Activated CD4-positive, CD25-positive, alpha-beta regulatory T cell treated with anti-CD3 and anti-CD28 coated beads, Interleukin-2, amount 50 U/mL, for 16 hours (primary cell): ENCODE data around the gene SLC13A5.
"Not testable (repeated sequence)": the region's sequence is repeated elsewhere in the genome, so short reads cannot be mapped to it uniquely, and the experiment has no call there.

Source experiments
- DNase-seq: peaks from one replicate; pipeline ENCODE4 v3.0.0-alpha.2; 2020; ENCODE audit warnings: low read depth, low spot score

The SLC13A5 gene

GRCh38 chr17:6711081-6711674, 2.0 kb downstream of the SLC13A5 start:
- DNase-seq: no peak

GRCh38 chr17:6710317-6710716, 2.9 kb downstream of the SLC13A5 start:
- no peak for DNase-seq

DNA sequence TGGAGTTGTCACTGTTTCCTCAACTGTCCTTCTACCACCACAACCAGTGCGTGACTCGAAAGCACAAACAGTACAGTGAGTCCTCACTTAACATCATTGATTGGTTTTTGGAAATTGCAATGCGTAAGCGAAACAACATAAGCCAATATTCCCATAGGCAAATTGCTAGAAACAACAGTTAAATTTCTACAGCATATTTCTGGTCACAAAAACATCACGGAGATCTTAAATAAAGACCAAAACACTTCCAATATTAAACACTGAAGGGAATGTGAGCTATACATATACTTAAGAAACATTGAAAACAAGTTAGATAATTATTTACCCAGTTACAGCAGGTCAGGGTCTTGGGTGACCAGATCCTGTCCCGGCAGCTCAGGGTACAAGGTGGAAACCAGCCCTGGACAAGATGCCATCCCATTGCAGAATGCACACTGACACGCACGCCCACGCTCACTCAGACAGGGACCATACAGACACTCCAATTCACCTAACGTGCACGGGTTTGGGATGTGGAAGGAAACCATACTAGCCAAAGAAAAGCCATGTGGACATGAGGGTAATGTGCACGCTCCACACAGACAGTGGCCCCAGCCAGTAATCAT, 4.7 kb downstream of the SLC13A5 start:
- no peak for DNase-seq

DNA sequence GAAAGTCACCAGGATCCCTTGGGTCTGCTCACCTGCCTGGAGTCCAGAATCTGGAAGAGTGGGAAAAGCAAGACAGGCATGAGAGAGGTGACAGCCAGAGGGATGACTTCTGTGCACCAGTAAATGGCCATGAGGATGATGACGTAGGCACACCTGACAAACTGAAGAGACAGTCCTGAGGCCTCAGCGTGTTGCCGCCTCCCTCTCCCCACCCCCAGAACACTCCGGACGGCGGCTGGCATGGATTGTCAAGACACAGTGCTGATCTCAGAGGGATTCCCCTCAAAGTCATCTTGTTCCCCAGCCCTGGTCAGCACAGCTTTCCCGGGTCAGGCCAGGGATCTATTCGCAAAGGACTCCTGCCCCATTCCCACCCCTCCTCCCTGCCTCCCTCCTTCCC, 6.2 kb downstream of the SLC13A5 start:
- no peak for DNase-seq

DNA sequence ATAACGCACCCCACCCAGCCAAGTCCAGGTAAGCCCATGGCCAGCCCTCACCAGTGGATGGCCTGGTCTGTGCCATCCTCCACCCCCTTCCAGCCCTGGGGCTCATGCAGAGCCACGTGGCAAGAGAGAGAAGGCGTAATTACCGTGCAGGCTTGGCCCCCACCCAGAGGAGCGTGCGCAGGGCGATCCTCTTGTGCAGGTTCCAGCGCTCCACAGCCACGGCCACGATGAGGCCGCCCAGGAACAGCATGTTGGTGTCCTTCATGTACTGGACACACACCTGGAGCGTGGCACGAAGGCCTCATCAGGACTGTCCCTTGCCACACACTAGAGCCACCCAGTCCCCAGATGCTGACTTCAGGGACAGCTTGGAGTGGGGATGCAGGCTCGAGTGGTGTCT, 6.7 kb downstream of the SLC13A5 start:
- no peak for DNase-seq

DNA sequence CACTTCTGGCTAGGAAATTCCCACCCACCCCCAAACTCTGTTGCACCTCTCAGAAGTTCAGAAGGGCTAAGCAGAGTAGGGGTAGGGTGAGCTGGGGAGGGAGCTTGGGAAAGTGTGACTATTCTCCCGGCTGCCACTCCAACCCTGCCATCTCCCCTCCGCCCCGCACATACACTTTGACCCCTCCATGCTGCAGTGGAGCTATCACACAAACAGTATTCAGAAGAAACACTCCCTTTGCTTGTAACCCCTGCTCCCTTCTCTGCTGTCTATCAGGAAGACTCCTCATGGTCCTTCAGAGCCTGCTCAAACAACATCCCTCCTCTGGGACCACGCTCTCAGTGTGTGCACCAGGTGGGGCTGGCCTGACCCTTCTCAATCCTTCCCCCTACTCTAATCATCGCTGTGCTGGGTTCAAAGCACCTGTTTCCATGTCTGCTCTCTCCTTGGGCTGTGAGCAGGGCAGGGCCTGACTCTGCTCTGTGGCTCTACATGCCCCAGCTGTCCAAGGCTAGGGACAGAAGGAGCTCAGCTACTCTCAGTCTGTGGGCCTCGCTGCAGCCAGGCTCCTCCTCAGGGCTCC, 8.6 kb downstream of the SLC13A5 start:
- no peak for DNase-seq

DNA sequence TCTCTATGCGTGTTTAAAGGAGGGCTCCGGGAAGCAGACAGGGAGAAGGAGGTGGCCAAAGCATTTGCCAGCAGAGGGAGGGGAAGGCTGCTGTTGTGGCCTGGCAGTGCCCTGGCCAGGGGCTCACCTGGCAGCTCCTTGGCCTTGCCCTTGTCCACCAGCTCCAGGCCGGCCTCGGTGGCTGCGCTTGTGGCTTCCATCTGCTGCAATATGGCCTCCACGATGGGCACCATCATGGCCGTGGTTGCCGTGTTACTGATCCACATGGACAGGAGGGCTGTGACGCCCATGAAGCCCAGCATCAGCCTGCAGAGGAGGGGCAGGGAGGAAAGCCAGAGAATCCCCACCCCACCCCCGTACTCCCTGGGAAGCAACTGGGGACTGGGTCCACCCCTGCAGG, 9.4 kb downstream of the SLC13A5 start:
- DNase-seq: no peak

DNA sequence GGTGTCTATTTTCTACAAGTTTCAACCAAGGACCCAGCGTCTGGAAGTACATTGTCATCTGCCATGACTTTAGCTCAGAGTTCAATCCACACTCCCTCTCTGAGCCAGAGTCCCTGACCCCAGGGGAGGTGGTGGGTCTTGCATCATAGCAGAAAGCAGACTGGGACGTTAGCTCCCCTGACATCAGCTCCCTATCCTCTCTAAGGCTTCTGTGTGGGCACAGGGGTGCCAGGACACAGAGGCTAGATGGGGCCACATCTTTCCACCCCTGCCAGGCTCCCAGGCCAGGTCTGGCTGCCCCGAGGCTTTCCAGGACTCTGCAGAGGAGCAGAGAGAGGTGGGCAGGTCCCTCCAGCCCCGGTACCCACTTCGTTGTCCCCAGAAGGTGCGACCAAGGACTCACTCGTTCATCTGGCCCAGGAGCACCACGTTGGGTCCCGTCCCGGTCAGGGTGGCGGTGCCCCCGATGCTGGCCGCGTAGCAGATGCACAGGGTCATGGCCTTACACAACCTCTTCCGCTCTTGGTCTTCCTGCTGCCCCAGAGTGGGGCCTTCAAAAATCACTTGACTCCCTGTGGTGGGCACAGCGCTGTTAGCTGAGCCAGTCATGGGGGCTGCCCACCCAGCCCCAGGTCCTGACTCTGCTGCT, 10.5 kb downstream of the SLC13A5 start:
- DNase-seq: no peak

- DNase-seq: no peak
Measured at GRCh38 chr17:6701719-6702118, 11.4 kb downstream of the SLC13A5 start.

DNA sequence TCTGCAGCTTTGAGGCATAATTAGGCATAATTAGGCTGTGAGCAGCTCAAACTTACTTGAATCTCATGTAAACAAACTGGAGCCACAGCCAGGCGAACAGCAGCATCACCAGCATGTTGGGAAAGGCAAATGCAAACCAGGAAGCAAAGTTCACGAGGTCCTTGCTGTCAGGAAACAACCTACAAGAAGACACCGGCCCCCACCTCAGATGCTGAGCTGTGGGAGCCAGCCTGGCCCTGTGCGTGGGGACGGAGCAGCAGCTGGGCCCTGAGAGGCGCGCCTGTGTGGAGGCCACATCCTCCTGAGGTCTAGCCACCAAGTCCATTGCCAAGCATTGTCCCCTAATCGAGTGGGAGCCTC, 12.2 kb downstream of the SLC13A5 start:
- DNase-seq: no peak

DNA sequence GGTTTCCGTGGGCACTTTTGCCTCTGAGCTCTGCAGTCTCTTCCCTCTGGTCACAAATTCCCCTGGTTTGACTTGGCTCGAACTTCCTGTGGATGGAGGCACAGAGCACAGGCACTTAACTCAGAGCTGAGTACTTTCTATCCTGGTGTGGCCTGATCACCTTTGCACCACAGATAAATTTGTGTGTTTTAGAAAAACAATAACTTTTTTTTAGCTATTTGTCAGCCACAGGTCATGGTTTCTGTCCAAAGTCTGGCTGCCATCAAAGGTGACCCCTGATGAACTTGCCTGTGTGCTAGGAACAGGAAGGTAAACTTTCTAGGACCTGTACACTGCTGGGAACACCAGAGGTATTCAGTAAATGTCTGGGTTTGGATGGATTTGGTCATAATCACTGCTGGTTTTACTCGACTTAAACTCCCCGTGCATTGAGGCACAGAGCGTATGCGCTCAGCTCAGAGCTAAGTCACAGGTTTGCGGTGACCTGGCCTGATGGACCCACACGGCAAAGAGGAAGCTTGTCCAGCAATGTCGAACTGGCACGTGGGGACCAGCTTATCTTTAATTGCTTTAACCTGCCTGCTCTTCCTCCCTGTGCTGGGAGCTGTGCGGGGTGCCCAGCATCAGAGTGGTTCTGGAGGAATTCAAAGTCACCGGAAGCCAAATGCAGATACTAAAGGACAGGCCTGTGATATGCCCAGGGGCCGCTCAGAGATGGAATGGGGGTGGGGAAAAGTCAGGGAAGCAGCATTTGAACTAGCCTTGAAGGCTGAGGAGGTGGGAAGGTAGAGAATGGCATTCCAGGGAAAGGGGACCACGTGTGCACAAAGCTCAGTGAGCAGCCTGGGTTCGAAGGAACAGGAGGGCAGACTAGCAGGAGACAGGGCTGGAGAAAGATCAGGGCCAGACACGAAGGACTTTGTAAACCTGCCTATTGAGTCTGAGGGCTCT, 12.9 kb downstream of the SLC13A5 start:
- DNase-seq: no peak

GRCh38 chr17:6698004-6698403, 15.2 kb downstream of the SLC13A5 start:
- DNase-seq: no peak

GRCh38 chr17:6696906-6697305, 16.3 kb downstream of the SLC13A5 start:
- DNase-seq: no peak

- no peak for DNase-seq
Measured at GRCh38 chr17:6695565-6695964, 17.6 kb downstream of the SLC13A5 start.

- no peak for DNase-seq
Measured at GRCh38 chr17:6695051-6695450, 18.1 kb downstream of the SLC13A5 start.

GRCh38 chr17:6691958-6692357, 21.2 kb downstream of the SLC13A5 start:
- not testable (repeated sequence) for DNase-seq

GRCh38 chr17:6691546-6691945, 21.6 kb downstream of the SLC13A5 start:
- no peak for DNase-seq

DNA sequence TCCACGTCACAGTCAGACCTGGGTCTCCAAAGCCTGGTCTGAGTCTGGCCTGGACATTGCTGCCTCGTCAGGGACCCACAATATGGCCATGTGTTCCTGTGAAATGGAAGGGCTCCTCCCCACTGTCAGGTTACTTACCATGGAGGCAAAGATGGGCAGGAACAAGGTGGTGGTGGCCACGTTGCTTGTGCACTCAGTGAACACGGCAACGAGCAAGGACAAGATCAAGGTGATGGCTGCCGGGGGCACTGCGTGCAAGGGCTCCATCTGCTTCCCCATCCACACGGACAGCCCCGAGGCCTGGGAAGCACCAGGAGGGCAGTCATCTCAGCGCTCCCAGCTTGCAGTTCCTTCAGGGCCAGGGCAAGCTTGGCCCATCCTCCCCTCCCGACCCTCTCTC, 22.5 kb downstream of the SLC13A5 start:
- DNase-seq: no peak

- DNase-seq: no peak
Measured at GRCh38 chr17:6688944-6689343, 24.2 kb downstream of the SLC13A5 start.

- DNase-seq: no peak
Measured at GRCh38 chr17:6686026-6686425, 27.1 kb downstream of the SLC13A5 start.

GRCh38 chr17:6684881-6685767, 28.0 kb downstream of the SLC13A5 start:
- DNase-seq: no peak
